NCI-H2107 (cell line): ENCODE results near the gene FGFRL1.

Experiments used
- DNase-seq: peaks from one replicate; lab custom pipeline; 2025; lab: John Stamatoyannopoulos, UW

FGFRL1 gene

GRCh38 chr4:1075225-1075624 is 63.8 kb downstream of the FGFRL1 start:
- DNase-seq = no peak

- DNase-seq = no peak
These were observed 64.6 kb downstream of the FGFRL1 start for GRCh38 chr4:1075809-1076699.
